Fibroblast of gingiva (primary cell): ENCODE results near the gene MEFV.
A peak's percentile ranks its signal among the peaks of the same experiment; 100 is the strongest.

Experiments
- DNase-seq: peaks from one replicate; pipeline ENCODE4 v3.0.0-alpha.2; 2011; ENCODE audit warnings: low read depth

MEFV gene

GRCh38 chr16:3266873-3267537 is 10.6 kb upstream of the MEFV start:
- peak; percentile 81 for DNase-seq

GRCh38 chr16:3264137-3265036 is 8.0 kb upstream of the MEFV start:
- peak; percentile 99 for DNase-seq

GRCh38 chr16:3262517-3262916 is 6.1 kb upstream of the MEFV start:
- no peak for DNase-seq

- no peak for DNase-seq
Measured at GRCh38 chr16:3259836-3260235, 3.4 kb upstream of the MEFV start.

- DNase-seq: peak; percentile 48
Measured at GRCh38 chr16:3256866-3257465, 533 bp upstream of the MEFV start.

- DNase-seq: no peak
Measured at GRCh38 chr16:3254309-3254708, 2.1 kb downstream of the MEFV start.

GRCh38 chr16:3252967-3253366 is 3.5 kb downstream of the MEFV start:
- no peak for DNase-seq

- DNase-seq: no peak
Measured at GRCh38 chr16:3249451-3249850, 7.0 kb downstream of the MEFV start.

GRCh38 chr16:3249020-3249419 is 7.4 kb downstream of the MEFV start:
- DNase-seq: no peak

- no peak for DNase-seq
Measured at GRCh38 chr16:3248596-3248995, 7.8 kb downstream of the MEFV start.

GRCh38 chr16:3246876-3247275 is 9.6 kb downstream of the MEFV start:
- DNase-seq: no peak

- DNase-seq: no peak
Measured at GRCh38 chr16:3246002-3246401, 10.4 kb downstream of the MEFV start.

- no peak for DNase-seq
Measured at GRCh38 chr16:3243882-3244281, 12.6 kb downstream of the MEFV start.

- no peak for DNase-seq
Measured at GRCh38 chr16:3242709-3243108, 13.7 kb downstream of the MEFV start.

GRCh38 chr16:3241761-3242160 is 14.7 kb downstream of the MEFV start:
- no peak for DNase-seq

GRCh38 chr16:3235856-3236669 is 20.4 kb downstream of the MEFV start:
- no peak for DNase-seq

- DNase-seq: peak; percentile 95
Measured at GRCh38 chr16:3234857-3235561, 21.4 kb downstream of the MEFV start, which contains the start of gene ZNF200. Gene ZNF200, minus strand, starts transcription at chr16:3235158. Its CDS starts 1,403 bp downstream, at chr16:3233755.

- DNase-seq: no peak
Measured at GRCh38 chr16:3234543-3234856, 21.9 kb downstream of the MEFV start.

- no peak for DNase-seq
Measured at GRCh38 chr16:3223913-3224515, 32.4 kb downstream of the MEFV start.

- DNase-seq: no peak
Measured at GRCh38 chr16:3220839-3221238, 35.6 kb downstream of the MEFV start.

GRCh38 chr16:3216263-3216640 is 40.2 kb downstream of the MEFV start:
- no peak for DNase-seq
